Suppressor macrophage treated with lipopolysaccharide for 4 hours (primary cell): Measurements from ENCODE around the gene OR7C2.
"Not testable (repeated sequence)": the region's sequence is repeated elsewhere in the genome, so short reads cannot be mapped to it uniquely, and the experiment has no call there.

Experiments
- DNase-seq: peaks from one replicate; pipeline ENCODE4 v3.0.0-alpha.2; 2020

The OR7C2 gene

DNA sequence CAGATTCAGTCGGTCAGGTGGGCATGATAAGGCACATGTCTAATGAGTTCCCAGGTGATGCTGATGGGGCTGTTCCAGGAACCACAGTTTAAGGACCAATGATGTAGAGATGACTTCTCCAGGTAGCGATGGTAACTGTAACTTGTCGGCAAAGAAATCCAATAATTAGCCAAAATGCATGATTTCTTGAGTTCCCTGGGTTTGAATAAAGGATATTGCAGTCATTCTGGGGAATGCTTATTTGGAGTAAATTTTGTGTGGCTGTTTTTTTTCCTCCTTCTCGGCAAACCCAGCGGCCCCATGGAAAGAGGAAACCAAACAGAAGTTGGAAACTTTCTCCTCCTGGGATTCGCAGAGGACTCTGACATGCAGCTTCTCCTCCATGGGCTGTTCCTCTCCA lies at the start of gene OR7C2:
Gene OR7C2, plus strand, starts transcription at position 301 of the 400 bp plus-strand sequence. Its CDS starts 0 bp downstream, at position 301.
- DNase-seq = no peak

DNA sequence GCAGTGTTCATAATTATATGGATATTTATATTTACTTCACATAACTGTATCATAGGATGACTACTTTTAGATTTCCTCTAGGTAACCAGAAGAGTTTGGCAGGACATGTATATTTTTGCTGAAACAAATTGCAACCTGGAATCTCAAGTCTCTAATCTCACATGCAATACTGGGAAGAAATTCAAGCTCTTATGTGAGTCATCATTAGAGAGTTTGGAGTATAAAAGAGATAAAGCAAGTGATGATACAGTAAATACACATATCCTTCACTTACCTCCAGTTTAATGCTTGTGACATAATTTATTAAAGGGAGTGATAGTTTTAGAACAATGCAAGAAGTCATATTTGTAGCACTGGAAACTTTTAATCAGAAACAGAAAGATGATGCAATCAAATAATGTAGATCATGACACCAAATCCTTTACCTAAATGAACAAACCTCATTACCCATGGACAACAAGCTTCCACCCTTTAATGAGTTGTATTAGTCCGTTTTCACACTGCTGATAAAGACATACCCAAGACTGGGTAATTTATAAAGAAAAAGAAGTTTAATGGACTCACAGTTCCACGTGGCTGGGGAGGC lies 39.5 kb upstream of the OR7C2 start:
- DNase-seq = no peak

DNA sequence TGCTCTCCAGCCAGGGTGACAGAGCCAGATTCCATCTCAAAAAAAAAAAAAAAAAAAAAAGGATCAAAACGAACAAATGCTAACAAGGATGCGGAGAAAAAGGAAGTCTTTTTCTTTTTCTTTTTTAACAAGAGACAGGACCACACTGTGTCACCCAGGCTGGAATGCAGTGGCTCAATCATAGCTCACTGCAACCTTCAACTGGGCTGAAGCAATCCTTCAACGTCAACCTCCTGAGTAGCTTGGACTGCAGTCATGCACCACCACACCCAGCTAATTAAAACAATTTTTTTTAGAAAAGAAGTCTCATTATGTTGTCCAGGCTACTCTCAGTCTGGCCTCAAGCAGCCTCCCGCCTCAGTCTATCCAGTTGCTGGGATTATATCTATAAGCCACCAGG lies 34.6 kb upstream of the OR7C2 start:
- DNase-seq = no peak

DNA sequence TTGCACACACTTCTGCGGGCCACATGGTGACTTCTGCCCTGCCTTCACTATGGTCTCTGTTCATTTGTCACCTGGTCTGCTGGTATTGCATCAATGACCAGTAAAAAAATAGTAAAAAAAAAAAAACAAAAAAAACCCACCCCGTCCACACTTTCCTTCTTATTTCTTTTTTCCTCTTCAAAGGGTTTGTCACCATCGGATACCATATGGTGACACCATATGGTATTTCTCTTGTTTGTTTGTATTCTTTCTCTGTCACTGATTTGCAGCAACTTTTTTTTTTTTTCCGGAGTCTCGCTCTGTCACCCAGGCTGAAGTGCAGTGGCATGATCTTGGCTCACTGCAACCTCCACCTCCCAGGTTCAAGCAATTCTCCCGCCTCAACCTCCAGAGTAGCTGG lies 26.2 kb upstream of the OR7C2 start:
- no peak for DNase-seq

- DNase-seq = no peak
Measured at GRCh38 chr19:14916848-14917247, 24.4 kb upstream of the OR7C2 start.

GRCh38 chr19:14933506-14933905 lies 7.8 kb upstream of the OR7C2 start:
- no peak for DNase-seq

- no peak for DNase-seq
Measured at GRCh38 chr19:14940266-14940665, 1.0 kb upstream of the OR7C2 start.

GRCh38 chr19:14943601-14944000 lies 2.3 kb downstream of the OR7C2 start:
- peak; percentile 70 for DNase-seq

DNA sequence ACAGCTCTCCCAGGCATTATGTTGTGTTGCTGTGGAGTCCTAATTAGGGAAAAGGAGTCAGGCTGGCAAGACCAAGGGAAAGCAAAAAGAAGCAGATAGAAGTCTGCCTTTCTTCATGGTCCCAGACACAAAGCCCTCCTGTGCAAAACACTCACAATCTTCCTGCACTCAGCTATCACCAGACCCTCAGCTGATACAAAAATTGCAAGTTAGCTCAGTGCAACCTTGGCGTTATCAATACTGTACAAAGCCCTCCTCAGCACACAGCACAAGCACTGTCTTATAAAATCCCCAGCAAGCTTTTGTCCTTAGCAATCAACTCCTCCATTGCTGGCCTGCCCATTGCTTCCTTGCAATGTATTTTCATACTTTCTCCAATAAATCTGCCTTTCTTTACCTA lies 3.2 kb downstream of the OR7C2 start:
- DNase-seq = no peak

GRCh38 chr19:14949413-14949812 lies 8.1 kb downstream of the OR7C2 start:
- not testable (repeated sequence) for DNase-seq

GRCh38 chr19:14949876-14950275 lies 8.6 kb downstream of the OR7C2 start:
- DNase-seq = no peak

DNA sequence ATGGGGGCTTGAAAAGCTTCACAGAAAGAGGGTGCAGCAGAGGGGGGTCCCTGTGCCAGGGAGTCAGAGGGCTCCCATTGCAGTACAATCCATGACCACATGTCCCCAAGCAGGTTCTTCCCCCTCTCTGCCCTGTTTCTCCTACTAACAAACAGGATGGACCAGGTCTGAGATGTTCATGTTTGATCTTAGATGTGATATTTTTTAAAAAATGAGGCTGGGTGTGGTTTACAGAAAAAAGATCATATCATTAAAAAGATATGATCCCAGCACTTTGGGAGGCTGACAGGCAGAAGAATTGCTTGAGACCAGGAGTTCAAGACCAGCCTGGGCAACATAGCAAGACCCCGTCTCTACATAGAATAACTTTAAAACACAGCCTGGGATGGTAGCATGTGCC lies 9.1 kb downstream of the OR7C2 start:
- DNase-seq = no peak

DNA sequence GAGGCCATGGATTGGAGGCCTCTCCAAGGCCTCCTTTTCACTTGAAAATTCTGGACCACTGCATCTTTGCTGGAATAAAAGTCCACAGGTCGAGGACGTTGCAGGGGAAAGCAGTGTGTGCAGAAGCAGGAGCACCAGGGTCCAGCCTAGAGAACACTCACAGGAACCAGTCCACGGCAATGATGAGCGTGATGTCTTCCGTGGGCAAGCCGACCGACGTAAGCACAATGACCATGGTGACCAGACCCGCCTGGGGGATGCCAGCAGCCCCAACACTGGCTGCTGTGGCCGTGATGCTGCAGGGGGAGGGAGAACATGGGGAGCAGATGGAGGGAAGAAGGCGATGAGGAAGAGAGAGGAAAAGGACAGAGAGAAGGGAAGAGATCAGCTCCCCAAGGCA lies 11.5 kb downstream of the OR7C2 start:
- no peak for DNase-seq

DNA sequence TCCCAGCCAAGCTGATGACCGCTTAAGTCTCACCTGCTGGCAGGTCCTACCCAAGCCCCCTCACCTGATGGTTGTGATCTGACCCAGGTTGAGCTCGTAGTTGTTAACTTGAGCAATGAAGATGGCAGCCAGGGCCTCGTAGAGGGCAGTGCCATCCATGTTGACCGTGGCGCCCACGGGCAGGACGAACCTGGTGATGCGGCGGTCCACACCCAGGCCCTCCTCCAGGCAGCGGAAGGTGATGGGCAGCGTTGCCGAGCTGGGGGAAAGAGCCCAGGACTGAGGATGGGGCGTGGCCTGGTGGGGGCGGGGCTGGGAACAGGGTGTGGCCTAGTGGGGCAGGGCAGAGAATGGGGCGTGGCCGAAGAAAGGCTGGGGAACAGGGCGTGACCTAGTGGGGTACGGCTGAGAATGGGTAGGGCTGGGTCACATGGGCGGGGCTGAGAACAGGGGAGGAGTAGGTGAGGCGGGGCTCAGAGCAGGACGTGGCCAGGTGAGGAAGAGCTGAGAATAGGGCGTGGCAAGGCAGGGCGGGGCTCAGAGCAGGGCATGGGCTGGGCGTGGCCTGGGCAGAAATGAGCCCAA lies 12.9 kb downstream of the OR7C2 start:
- no peak for DNase-seq

GRCh38 chr19:14957464-14957863 lies 16.2 kb downstream of the OR7C2 start:
- no peak for DNase-seq

GRCh38 chr19:14959263-14959662 lies 18.0 kb downstream of the OR7C2 start:
- DNase-seq = no peak

DNA sequence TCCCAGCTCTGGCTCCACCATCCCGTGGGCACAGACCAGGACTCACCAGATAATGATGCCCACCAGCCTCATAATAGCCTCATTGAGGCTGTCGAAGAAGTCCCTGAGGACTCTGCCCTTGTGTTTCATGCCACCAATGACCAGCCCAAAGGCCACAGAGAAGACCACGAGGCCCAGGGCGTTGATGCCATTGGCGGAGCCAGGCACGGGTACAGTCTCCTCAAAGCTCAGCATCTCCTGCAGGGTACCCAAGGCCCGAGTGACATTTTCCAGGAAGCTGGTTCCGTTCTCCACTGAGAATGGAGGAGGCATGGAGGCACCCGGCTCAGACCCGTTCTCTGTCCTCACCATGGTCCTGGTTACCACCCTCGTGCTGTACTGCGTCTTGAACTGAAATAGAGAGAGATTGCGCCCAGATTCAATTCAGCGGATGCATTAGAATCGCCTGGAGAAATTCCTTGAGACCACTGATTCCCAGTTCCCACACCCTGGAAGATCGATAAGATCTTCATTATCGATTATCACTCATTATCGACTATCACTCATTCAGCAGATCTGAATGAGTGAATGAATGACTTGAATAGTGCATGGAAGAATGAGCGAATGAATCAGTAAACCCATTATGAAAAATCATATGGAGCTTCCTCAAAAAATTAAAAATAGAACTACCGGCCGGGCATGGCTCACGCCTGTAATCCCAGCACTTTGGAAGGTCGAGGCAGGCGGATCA lies 20.8 kb downstream of the OR7C2 start:
- no peak for DNase-seq

DNA sequence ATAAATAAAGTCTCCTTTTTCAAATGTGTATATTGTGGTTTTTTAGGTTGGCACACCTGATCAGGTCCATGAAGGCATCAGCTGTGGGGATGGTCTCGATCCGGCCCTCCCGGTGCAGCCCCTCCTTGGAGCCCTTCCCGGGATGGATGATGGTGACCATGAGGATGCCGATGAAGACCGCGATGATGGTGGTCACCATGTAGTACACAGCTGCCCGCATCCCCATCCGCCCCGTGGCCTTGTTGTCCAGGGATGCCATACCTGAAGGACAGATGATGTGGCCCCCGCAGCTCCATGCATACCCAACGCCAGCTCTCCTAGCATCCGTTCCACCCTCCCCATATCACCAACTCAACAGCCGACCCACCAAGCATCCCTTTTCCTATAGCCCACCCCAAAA lies 27.0 kb downstream of the OR7C2 start:
- DNase-seq = no peak

- DNase-seq = no peak
Measured at GRCh38 chr19:14971474-14971873, 30.2 kb downstream of the OR7C2 start.

DNA sequence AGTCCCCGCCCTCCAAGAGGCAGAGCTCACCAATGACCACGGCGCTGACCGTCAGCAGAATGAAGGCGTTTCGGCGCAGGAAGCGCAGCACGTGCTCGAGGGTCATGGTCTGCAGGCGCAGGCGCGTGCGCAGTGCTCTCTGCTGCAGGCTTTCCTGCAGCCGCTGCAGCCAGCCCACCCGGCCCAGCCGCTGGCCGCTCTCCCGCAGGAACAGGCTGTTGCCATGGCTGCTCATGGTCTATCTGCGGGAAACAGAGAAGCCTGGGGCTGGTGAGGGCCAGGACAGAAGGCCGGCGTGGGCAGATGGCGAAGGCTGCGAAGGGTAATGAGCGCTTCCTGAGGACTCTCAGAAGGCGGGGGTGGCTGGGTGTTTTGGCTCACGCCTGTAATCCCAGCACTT lies 31.4 kb downstream of the OR7C2 start:
- DNase-seq = no peak

- no peak for DNase-seq
Measured at GRCh38 chr19:14974488-14974887, 33.2 kb downstream of the OR7C2 start.

DNA sequence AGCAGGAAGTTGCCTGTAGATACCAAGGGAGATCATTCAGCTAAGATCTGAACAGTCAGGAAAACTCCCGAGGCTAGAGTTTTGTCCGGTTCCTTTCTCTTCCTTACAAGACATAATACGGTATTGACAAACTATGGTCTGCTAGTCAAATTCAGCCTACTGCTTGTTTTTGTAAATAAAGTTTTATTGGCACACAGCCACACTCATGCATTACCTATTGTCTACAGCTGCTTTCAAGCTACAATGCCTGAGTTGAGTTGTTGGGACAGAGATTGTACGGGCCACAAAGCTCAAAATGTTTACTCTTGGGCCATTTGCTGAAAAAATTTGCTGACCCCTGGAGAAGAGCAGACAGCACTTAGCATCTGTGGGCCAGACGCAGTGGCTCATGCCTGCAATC lies 35.8 kb downstream of the OR7C2 start:
- no peak for DNase-seq

- no peak for DNase-seq
Measured at GRCh38 chr19:14978161-14978776, 37.0 kb downstream of the OR7C2 start.
